HCT116 (cell line): ENCODE data around the gene UBE2G2. TPM values are rescaled to one million over a fixed set of nuclear protein-coding genes. Genes with fewer than 3 reads are reported as not detected.

Source experiments
- ATAC-seq: fragments of 200-7000 bp; cut with Tn5 transposase; 2 replicates; pipeline ENCODE4 v1.9.1; 2020; ENCODE audit warnings: mild to moderate bottlenecking, moderate library complexity
- BruUV-seq: library from RNA; stranded (reverse); fragments of 400-500 nt; replicated peaks from 2 replicates; lab custom pipeline; 2021; lab: Mats Ljungman, UMichigan
- CTCF ChIA-PET: fragments of 300-600 bp; sonication (Branson Sonifier 250); formaldehyde crosslinking; loops from one replicate; lab custom pipeline; 2021; ENCODE audit warnings: antibody characterized with exemption; lab: Charles Lee
- POLR2A ChIA-PET: fragments of 300-600, 350-600 bp; sonication (Branson Sonifier 250); formaldehyde crosslinking; loops from one replicate; lab custom pipeline; 2021; ENCODE audit warnings: antibody characterized with exemption; lab: Charles Lee
- RAD21 ChIA-PET, 2 experiments: fragments of 300-600 bp; sonication (Branson Sonifier 250); formaldehyde crosslinking; loops; one replicate each; lab custom pipeline; 2023; ENCODE audit warnings: low total read pairs in 2 of 2; ENCODE audit not compliant: uncharacterized antibody in 2 of 2, unreplicated experiment in 2 of 2, low non-redundant PET in 1 of 2; lab: Charles Lee
- DNase-seq: peaks from one replicate; pipeline ENCODE4 v3.0.0-alpha.2; 2010; ENCODE audit warnings: low read depth, low spot score
- H2AFZ ChIP-seq: fragments of 200-600 bp; shearing (Covaris generic), sonication (generic); 2 replicates; pipeline ENCODE4 v1.6.1; 2017; ENCODE audit warnings: low read depth, mixed run types, mixed read lengths, antibody characterized with exemption, low read length; ENCODE audit not compliant: poor library complexity, severe bottlenecking
- H3K27ac ChIP-seq: 2 replicates; pipeline ENCODE4 v1.5.1; 2012; ENCODE audit warnings: low read depth, low read length
- H3K27me3 ChIP-seq: fragments of 200-600 bp; sonication (generic); 2 replicates; pipeline ENCODE4 v1.6.1; 2016; ENCODE audit warnings: mixed run types, low read length, mixed read lengths; ENCODE audit not compliant: insufficient read depth
- H3K36me3 ChIP-seq, 2 experiments: fragments of 200-500 bp in 1 of 2; fragments of 200-600 bp in 1 of 2; sonication (Bioruptor generic) in 1 of 2; sonication (generic) in 1 of 2; 2 replicates each; pipeline versions ENCODE4 v1.5.1 to v1.6.1; 2014 to 2016; ENCODE audit warnings: low read length in 2 of 2, inconsistent platforms in 1 of 2, mixed read lengths in 1 of 2, mixed run types in 1 of 2; ENCODE audit not compliant: insufficient read depth in 2 of 2, control insufficient read depth in 1 of 2
- H3K4me1 ChIP-seq, 2 experiments: fragments of 200-600 bp in 1 of 2; sonication (generic) in 1 of 2; 2 replicates each; pipeline versions ENCODE4 v1.5.1 to v1.6.1; 2012 to 2017; ENCODE audit warnings: low read length in 2 of 2, inconsistent platforms in 1 of 2, mild to moderate bottlenecking in 1 of 2, mixed read lengths in 1 of 2, mixed run types in 1 of 2, moderate library complexity in 1 of 2; ENCODE audit not compliant: insufficient read depth in 2 of 2, control insufficient read depth in 1 of 2
- H3K4me2 ChIP-seq: fragments of 200-600 bp; sonication (generic); 2 replicates; pipeline ENCODE4 v1.6.1; 2017; ENCODE audit warnings: mixed run types, low read length, mixed read lengths
- H3K4me3 ChIP-seq, 2 experiments: fragments of 200-600 bp in 1 of 2; sonication (generic) in 1 of 2; replicated peaks in 1 of 2; 2 replicates each; pipeline ENCODE4 v1.5.1; 2011 to 2016; ENCODE audit warnings: low read length in 2 of 2, control low read depth in 1 of 2, low read depth in 1 of 2, mild to moderate bottlenecking in 1 of 2, mixed read lengths in 1 of 2, mixed run types in 1 of 2
- H3K79me2 ChIP-seq: fragments of 200-600 bp; sonication (generic); 2 replicates; pipeline ENCODE4 v1.6.1; 2017; ENCODE audit warnings: mild to moderate bottlenecking, mixed run types, low read length, moderate library complexity, mixed read lengths; ENCODE audit not compliant: insufficient read depth
- H3K9ac ChIP-seq: fragments of 200-600 bp; sonication (generic); 2 replicates; pipeline ENCODE4 v1.6.1; 2016; ENCODE audit warnings: low read length, mixed read lengths
- H3K9me2 ChIP-seq: fragments of 200-600 bp; sonication (generic), shearing (Covaris generic); 2 replicates; pipeline ENCODE4 v1.6.1; 2017; ENCODE audit warnings: mixed run types, mild to moderate bottlenecking, moderate library complexity; ENCODE audit not compliant: insufficient read depth
- H3K9me3 ChIP-seq, 2 experiments: fragments of 200-500 bp in 1 of 2; fragments of 200-600 bp in 1 of 2; sonication (Bioruptor generic) in 1 of 2; sonication (generic) in 1 of 2; 2 replicates each; pipeline ENCODE4 v1.6.1; 2014 to 2017; ENCODE audit warnings: low read length in 2 of 2, mixed read lengths in 2 of 2, inconsistent platforms in 1 of 2, low read depth in 1 of 2, mild to moderate bottlenecking in 1 of 2, mixed run types in 1 of 2, moderate library complexity in 1 of 2; ENCODE audit not compliant: control insufficient read depth in 1 of 2, insufficient read depth in 1 of 2
- H4K20me1 ChIP-seq: fragments of 200-600 bp; sonication (generic), shearing (Covaris generic); 2 replicates; pipeline ENCODE4 v1.6.1; 2017; ENCODE audit warnings: mixed run types, mild to moderate bottlenecking, moderate library complexity; ENCODE audit not compliant: insufficient read depth
- CEBPB ChIP-seq: IDR thresholded peaks from 2 replicates; pipeline ENCODE4 v1.6.1; 2012; ENCODE audit warnings: low read depth
- EGR1 ChIP-seq: IDR thresholded peaks from 2 replicates; pipeline ENCODE4 v1.6.1; 2012; ENCODE audit warnings: low read depth
- ELF1 ChIP-seq: IDR thresholded peaks from 2 replicates; pipeline ENCODE4 v1.6.1; 2012; ENCODE audit warnings: low read depth, borderline replicate concordance
- EZH2 ChIP-seq: fragments of 200-600 bp; sonication (generic); IDR thresholded peaks from 2 replicates; pipeline ENCODE4 v1.6.1; 2017; ENCODE audit warnings: antibody characterized with exemption, mixed run types
- EZH2phosphoT487 ChIP-seq: fragments of 200-600 bp; IDR thresholded peaks from 2 replicates; pipeline ENCODE4 v1.6.1; 2018; ENCODE audit warnings: antibody characterized with exemption, borderline replicate concordance
- FOSL1 ChIP-seq: IDR thresholded peaks from 2 replicates; pipeline ENCODE4 v1.6.1; 2012; ENCODE audit warnings: low read depth
- POLR2A ChIP-seq: IDR thresholded peaks from 2 replicates; pipeline ENCODE4 v1.7.0; 2011; ENCODE audit warnings: borderline replicate concordance; ENCODE audit not compliant: insufficient read depth, insufficient read length; ENCODE audit errors: extremely low read depth
- POLR2AphosphoS5 ChIP-seq: IDR thresholded peaks from 2 replicates; pipeline ENCODE4 v1.6.1; 2011; ENCODE audit warnings: mild to moderate bottlenecking, low read depth, low read length, moderate library complexity
- SIN3A ChIP-seq: IDR thresholded peaks from 2 replicates; pipeline ENCODE4 v1.6.1; 2012; ENCODE audit warnings: low read depth
- SP1 ChIP-seq: IDR thresholded peaks from 2 replicates; pipeline ENCODE4 v1.6.1; 2012; ENCODE audit warnings: low read depth
- TCF7L2 ChIP-seq: IDR thresholded peaks from 2 replicates; pipeline ENCODE4 v1.7.0; 2011; ENCODE audit warnings: borderline replicate concordance, inconsistent platforms; ENCODE audit not compliant: insufficient read depth, insufficient read length; ENCODE audit errors: extremely low read depth
- YY1 ChIP-seq: IDR thresholded peaks from 2 replicates; pipeline ENCODE4 v1.6.1; 2011; ENCODE audit warnings: low read length, low read depth, moderate library complexity, mild to moderate bottlenecking; ENCODE audit not compliant: insufficient replicate concordance; ENCODE audit errors: extremely low read depth
- ZFX ChIP-seq: fragments of 450-650 bp; IDR thresholded peaks from 2 replicates; pipeline ENCODE4 v1.6.1; 2017
- ZNF274 ChIP-seq: fragments of 200-500 bp; sonication (Bioruptor generic); IDR thresholded peaks from 2 replicates; pipeline ENCODE4 v1.6.1; 2014; ENCODE audit warnings: mild to moderate bottlenecking, low read depth, low read length, inconsistent platforms
- intact Hi-C: fragments of 100-400 bp; cut with micrococcal nuclease; formaldehyde crosslinking; loops from 2 replicates; pipeline ENCODE4 v1.10.0; 2022
- total RNA-seq: library from RNA; stranded (reverse); gene quantifications from one replicate; pipeline ENCODE4 v1.2.1, GENCODE V29; 2021; ENCODE audit not compliant: unreplicated experiment
- TF ChIP-seq, protein P1 (sequence below): IDR thresholded peaks from 2 replicates; pipeline ENCODE4 v1.6.1; 2012; ENCODE audit warnings: low read depth

UBE2G2 gene
- total RNA-seq, 1 experiment from 2014 or later: 86.5 TPM

DNA sequence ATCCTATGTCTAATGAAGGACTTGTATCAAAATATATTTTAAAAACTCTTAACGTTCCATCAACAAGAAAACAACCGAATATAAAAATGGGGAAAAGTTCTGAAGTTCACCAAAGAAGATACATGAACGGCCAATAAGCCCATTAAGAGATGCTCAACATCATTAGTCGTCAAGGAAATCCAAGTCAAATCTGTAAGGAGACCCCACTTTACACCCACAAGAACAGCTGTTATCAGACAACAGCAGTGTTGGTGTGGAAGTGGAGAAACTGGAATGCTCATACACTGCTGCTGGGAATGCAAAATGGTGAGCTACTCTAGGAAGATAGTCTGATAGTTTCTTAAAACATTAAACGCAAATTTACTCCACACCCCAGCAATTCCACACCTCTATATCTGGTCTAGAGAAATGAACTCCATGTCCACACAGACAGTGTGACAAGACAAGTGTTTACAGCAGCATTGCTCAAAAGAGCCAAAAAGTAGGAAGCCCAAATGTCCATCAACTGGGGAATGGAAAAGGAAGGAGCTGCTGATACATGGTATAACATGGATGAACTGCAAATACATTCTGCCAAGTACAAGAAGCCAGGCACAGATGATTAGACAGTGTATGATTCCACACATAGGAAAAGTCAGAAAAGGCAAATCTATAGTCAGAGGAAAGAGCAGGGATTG, 18.5 kb downstream of the UBE2G2 start:
- Histone ChIP-seq H3K9me2 (no peaks in the 10 kb centered on the region), H3K36me3 (peaks cover 3 to 13% of the 10 kb centered on the region in 2 experiments; a peak in 2 of 4 replicates), H3K9me3 (no peaks in the 10 kb centered on the region), H3K4me2 (no peak overlapping the region), H2AFZ (no peak overlapping the region), H3K79me2 (peaks cover 100% of the 10 kb centered on the region), H3K27me3 (no peaks in the 10 kb centered on the region), H3K9ac (no peak overlapping the region), H4K20me1 (peaks cover 11% of the 10 kb centered on the region; the same call in 1 of the 2 replicates), H3K4me3 (no peak overlapping the region), H3K4me1 (peaks cover 22 to 26% of the 10 kb centered on the region in 2 experiments), H3K27ac (no peak overlapping the region)
- ATAC-seq (no peak), DNase-seq (no peak)
- intact Hi-C loops: no loop called here
- ChIA-PET RAD21 (no interaction called here), CTCF (interaction anchor here (2.1 kb wide), 1 partner anchor 10 kb away, joined by 9 read pairs; no protein-coding TSS in a partner anchor), POLR2A (interaction anchor here (0.6 kb wide), 2 partner anchors 24 to 231 kb away, joined by 4 to 5 read pairs; no protein-coding TSS in a partner anchor)
- no TSS peak for BruUV-seq
- TF ChIP-seq YY1: no peak
- TF ChIP-seq POLR2AphosphoS5: no peak
- TF ChIP-seq EZH2: no peak
- TF ChIP-seq CEBPB: no peak
- TF ChIP-seq, protein P1, sequence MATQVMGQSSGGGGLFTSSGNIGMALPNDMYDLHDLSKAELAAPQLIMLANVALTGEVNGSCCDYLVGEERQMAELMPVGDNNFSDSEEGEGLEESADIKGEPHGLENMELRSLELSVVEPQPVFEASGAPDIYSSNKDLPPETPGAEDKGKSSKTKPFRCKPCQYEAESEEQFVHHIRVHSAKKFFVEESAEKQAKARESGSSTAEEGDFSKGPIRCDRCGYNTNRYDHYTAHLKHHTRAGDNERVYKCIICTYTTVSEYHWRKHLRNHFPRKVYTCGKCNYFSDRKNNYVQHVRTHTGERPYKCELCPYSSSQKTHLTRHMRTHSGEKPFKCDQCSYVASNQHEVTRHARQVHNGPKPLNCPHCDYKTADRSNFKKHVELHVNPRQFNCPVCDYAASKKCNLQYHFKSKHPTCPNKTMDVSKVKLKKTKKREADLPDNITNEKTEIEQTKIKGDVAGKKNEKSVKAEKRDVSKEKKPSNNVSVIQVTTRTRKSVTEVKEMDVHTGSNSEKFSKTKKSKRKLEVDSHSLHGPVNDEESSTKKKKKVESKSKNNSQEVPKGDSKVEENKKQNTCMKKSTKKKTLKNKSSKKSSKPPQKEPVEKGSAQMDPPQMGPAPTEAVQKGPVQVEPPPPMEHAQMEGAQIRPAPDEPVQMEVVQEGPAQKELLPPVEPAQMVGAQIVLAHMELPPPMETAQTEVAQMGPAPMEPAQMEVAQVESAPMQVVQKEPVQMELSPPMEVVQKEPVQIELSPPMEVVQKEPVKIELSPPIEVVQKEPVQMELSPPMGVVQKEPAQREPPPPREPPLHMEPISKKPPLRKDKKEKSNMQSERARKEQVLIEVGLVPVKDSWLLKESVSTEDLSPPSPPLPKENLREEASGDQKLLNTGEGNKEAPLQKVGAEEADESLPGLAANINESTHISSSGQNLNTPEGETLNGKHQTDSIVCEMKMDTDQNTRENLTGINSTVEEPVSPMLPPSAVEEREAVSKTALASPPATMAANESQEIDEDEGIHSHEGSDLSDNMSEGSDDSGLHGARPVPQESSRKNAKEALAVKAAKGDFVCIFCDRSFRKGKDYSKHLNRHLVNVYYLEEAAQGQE: no peak
- no peak for TF ChIP-seq SIN3A
- TF ChIP-seq ZNF274: no peak
- no peak for TF ChIP-seq ELF1
- TF ChIP-seq POLR2A: no peak
- no peak for TF ChIP-seq TCF7L2
- TF ChIP-seq ZFX: no peak
- no peak for TF ChIP-seq FOSL1
- TF ChIP-seq SP1: no peak
- TF ChIP-seq EZH2phosphoT487: no peak
- no peak for TF ChIP-seq EGR1
